RWPE2 (cell line): ENCODE measurements around the gene C1orf122.

Experiments
- ATAC-seq: fragments of 200-7000 bp; cut with Tn5 transposase; 3 replicates; pipeline ENCODE4 v1.9.1; 2021; ENCODE audit warnings: low read depth
- DNase-seq: peaks from one replicate; pipeline ENCODE4 v3.0.0-alpha.2; 2020; ENCODE audit warnings: low spot score
- H3K27ac ChIP-seq: fragments of 450-650 bp; 2 replicates; pipeline ENCODE4 v1.5.1; 2017; ENCODE audit warnings: mild to moderate bottlenecking; ENCODE audit not compliant: poor library complexity, severe bottlenecking
- H3K27me3 ChIP-seq: fragments of 250-450 bp; sonication (Bioruptor Pico); 2 replicates; pipeline ENCODE4 v1.5.1; 2021; ENCODE audit warnings: mild to moderate bottlenecking, moderate library complexity; ENCODE audit not compliant: insufficient read depth, poor library complexity, severe bottlenecking
- H3K36me3 ChIP-seq: fragments of 250-450 bp; sonication (Bioruptor Pico); 2 replicates; pipeline ENCODE4 v1.5.1; 2020; ENCODE audit warnings: low read depth, mild to moderate bottlenecking, moderate library complexity
- H3K4me1 ChIP-seq: fragments of 250-450 bp; sonication (Bioruptor Pico); 2 replicates; pipeline ENCODE4 v1.5.1; 2021; ENCODE audit warnings: mild to moderate bottlenecking, moderate library complexity; ENCODE audit not compliant: insufficient read depth, poor library complexity, severe bottlenecking
- H3K4me3 ChIP-seq: fragments of 250-450 bp; sonication (Bioruptor Pico); 2 replicates; pipeline ENCODE4 v1.5.1; 2021; ENCODE audit warnings: mild to moderate bottlenecking, moderate library complexity; ENCODE audit not compliant: severe bottlenecking
- H3K9me3 ChIP-seq: fragments of 250-450 bp; sonication (Bioruptor Pico); 2 replicates; pipeline ENCODE4 v1.5.1; 2021; ENCODE audit warnings: mild to moderate bottlenecking, moderate library complexity; ENCODE audit not compliant: severe bottlenecking
- TF ChIP-seq, protein P1 (sequence below): fragments of 450-650 bp; IDR thresholded peaks from one replicate; pipeline ENCODE4 v1.5.1; 2017; ENCODE audit warnings: mild to moderate bottlenecking, moderate library complexity; ENCODE audit not compliant: poor library complexity, severe bottlenecking

Gene C1orf122

GRCh38 chr1:37792943-37793686, 14.5 kb upstream of the C1orf122 start:
- TF ChIP-seq, protein P1, sequence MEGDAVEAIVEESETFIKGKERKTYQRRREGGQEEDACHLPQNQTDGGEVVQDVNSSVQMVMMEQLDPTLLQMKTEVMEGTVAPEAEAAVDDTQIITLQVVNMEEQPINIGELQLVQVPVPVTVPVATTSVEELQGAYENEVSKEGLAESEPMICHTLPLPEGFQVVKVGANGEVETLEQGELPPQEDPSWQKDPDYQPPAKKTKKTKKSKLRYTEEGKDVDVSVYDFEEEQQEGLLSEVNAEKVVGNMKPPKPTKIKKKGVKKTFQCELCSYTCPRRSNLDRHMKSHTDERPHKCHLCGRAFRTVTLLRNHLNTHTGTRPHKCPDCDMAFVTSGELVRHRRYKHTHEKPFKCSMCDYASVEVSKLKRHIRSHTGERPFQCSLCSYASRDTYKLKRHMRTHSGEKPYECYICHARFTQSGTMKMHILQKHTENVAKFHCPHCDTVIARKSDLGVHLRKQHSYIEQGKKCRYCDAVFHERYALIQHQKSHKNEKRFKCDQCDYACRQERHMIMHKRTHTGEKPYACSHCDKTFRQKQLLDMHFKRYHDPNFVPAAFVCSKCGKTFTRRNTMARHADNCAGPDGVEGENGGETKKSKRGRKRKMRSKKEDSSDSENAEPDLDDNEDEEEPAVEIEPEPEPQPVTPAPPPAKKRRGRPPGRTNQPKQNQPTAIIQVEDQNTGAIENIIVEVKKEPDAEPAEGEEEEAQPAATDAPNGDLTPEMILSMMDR: no peak
- ATAC-seq: no peak
- Histone ChIP-seq H3K27me3 (peaks cover 11% of the 10 kb centered on the region), H3K4me3 (no peak overlapping the region), H3K27ac (no peak overlapping the region), H3K9me3 (no peaks in the 10 kb centered on the region), H3K36me3 (no peaks in the 10 kb centered on the region), H3K4me1 (no peaks in the 10 kb centered on the region)
- DNase-seq: no peak

- H3K27me3 ChIP-seq: peaks cover 11% of the 10 kb centered on the region
- no peaks in the 10 kb centered on the region for H3K9me3 ChIP-seq
- no peaks in the 10 kb centered on the region for H3K4me1 ChIP-seq
- no peak within 1 kb of the TSS for H3K27ac ChIP-seq
- TF ChIP-seq, protein P1: no peak
- no peak for DNase-seq
- no peaks in the 10 kb centered on the region for H3K36me3 ChIP-seq
- H3K4me3 ChIP-seq: peak within 1 kb of the TSS; percentile 49
- peak; percentile 80 for ATAC-seq
These were observed 13.7 kb upstream of the C1orf122 start, which contains the start of gene MANEAL for GRCh38 chr1:37793773-37794371. Gene MANEAL, plus strand, starts transcription at chr1:37793847. Its CDS starts 336 bp downstream, at chr1:37794183.

GRCh38 chr1:37794372-37795339, 12.9 kb upstream of the C1orf122 start:
- peaks cover 11% of the 10 kb centered on the region for H3K27me3 ChIP-seq
- H3K4me1 ChIP-seq: no peaks in the 10 kb centered on the region
- no peaks in the 10 kb centered on the region for H3K36me3 ChIP-seq
- ATAC-seq: peak; percentile 13; the same call in 1 of the 3 replicates
- H3K4me3 ChIP-seq: peak overlapping the region; percentile 49
- DNase-seq: no peak
- H3K9me3 ChIP-seq: no peaks in the 10 kb centered on the region
- TF ChIP-seq, protein P1: no peak
- no peak overlapping the region for H3K27ac ChIP-seq

DNA sequence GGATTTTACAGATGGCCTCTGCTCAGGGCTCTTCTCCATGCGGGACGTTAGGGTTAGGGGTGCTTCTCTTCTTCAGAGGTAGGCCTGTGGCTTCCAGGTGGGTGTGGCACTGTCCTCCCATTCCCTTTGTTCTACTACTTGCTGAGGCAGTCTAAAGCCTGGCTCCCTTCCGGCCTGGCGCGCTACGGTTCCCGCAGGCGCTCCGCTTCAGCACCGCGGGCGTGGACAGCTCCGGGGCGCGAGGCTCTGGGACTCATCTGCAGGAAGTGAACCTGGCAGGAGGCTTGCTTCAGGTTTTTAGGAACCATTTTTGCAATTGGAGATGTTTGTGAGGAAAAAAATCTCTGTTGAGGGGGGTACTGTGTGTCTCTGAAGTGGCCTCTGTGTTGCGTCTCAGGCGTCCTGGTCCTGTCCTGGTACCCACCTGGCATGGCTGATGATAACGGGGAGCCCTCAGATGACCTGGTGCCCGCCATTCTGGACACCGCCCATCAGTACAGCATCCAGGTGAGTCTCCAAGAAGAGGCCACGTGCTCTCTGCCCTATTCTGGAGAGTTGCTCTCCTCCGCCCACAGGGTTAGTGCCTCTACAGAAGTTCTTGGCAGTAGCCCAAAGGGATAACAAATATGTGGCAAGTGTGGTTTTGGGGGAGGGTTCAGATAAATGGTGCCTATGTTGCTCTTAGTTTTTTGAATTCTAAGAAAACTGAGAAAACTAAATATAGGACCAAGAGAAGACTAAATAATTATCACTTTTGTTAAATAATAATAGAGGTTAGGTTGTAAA, 12.1 kb upstream of the C1orf122 start:
- Histone ChIP-seq H3K36me3 (no peaks in the 10 kb centered on the region), H3K4me1 (no peaks in the 10 kb centered on the region), H3K27me3 (peaks cover 11% of the 10 kb centered on the region), H3K27ac (no peak overlapping the region), H3K4me3 (no peak overlapping the region), H3K9me3 (no peaks in the 10 kb centered on the region)
- ATAC-seq (peak; percentile 44; the same call in 1 of the 3 replicates), DNase-seq (no peak)
- TF ChIP-seq, protein P1: no peak
